Upper lobe of right lung (tissue), 1 donor: ENCODE data around the gene USP32. TPM values are rescaled to one million over a fixed set of nuclear protein-coding genes. Genes with fewer than 3 reads are reported as not detected.
"Not testable (repeated sequence)": the region's sequence is repeated elsewhere in the genome, so short reads cannot be mapped to it uniquely, and the experiment has no call there.

Source experiments
- ATAC-seq: fragments of 200-7000 bp; cut with Tn5 transposase; one replicate; pipeline ENCODE4 v1.9.1; 2020; ENCODE audit warnings: mild to moderate bottlenecking, moderate library complexity
- DNase-seq: peaks from one replicate; pipeline ENCODE4 v3.0.0-alpha.2; 2020
- H3K27ac ChIP-seq: fragments of 200-600 bp; one replicate; pipeline ENCODE4 v1.8.0; 2022
- H3K27me3 ChIP-seq: fragments of 200-600 bp; one replicate; pipeline ENCODE4 v1.8.0; 2022; ENCODE audit warnings: mild to moderate bottlenecking
- H3K36me3 ChIP-seq: fragments of 200-600 bp; one replicate; pipeline ENCODE4 v1.8.0; 2022
- H3K4me1 ChIP-seq: fragments of 200-600 bp; one replicate; pipeline ENCODE4 v1.8.0; 2022
- H3K4me3 ChIP-seq: fragments of 200-600 bp; one replicate; pipeline ENCODE4 v1.8.0; 2022; ENCODE audit warnings: mild to moderate bottlenecking
- H3K9me3 ChIP-seq: fragments of 200-600 bp; one replicate; pipeline ENCODE4 v1.8.0; 2022
- CTCF ChIP-seq: fragments of 200-600 bp; IDR thresholded peaks from one replicate; pipeline ENCODE4 v1.8.0; 2022; ENCODE audit warnings: antibody characterized with exemption
- intact Hi-C: fragments of 100-400 bp; cut with DNase I; formaldehyde crosslinking; loops from one replicate; pipeline ENCODE4 v1.11.0; 2022
- total RNA-seq: library from RNA; stranded (reverse); fragmentation: NEBNext Ultra II Directional; extraction: Animal tissue kit (Norgen Biotek cat#: 25700); gene quantifications from one replicate; pipeline ENCODE4 v1.2.1, GENCODE V29; 2021
- donor health status: DM: no; HTN: yes; CAD: no; lungs with severe emphysema.

USP32 gene
- total RNA-seq, 1 donor from 2014 or later = 72.4 TPM

- no peaks in the 10 kb centered on the region for H3K36me3 ChIP-seq
- no peak overlapping the region for H3K4me3 ChIP-seq
- peaks cover 22% of the 10 kb centered on the region for H3K4me1 ChIP-seq
- H3K27me3 ChIP-seq = no peaks in the 10 kb centered on the region
- no peak for TF ChIP-seq CTCF
- no peak overlapping the region for H3K27ac ChIP-seq
- DNase-seq (no peak), ATAC-seq (no peak)
- no peaks in the 10 kb centered on the region for H3K9me3 ChIP-seq
- intact Hi-C loops = no loop called here
These were observed 40.8 kb downstream of the USP32 start for GRCh38 chr17:60351012-60351695.

- intact Hi-C loops = no loop called here
- no peak for DNase-seq
- Histone ChIP-seq H3K9me3 (no peaks in the 10 kb centered on the region), H3K36me3 (peaks cover 7% of the 10 kb centered on the region), H3K27me3 (no peaks in the 10 kb centered on the region), H3K4me1 (peaks cover 2% of the 10 kb centered on the region), H3K4me3 (no peak overlapping the region), H3K27ac (no peak overlapping the region)
- TF ChIP-seq CTCF = no peak
- no peak for ATAC-seq
These were observed 43.3 kb downstream of the USP32 start for GRCh38 chr17:60348616-60349015.

GRCh38 chr17:60345233-60345632, 46.7 kb downstream of the USP32 start:
- Histone ChIP-seq H3K27ac (no peak overlapping the region), H3K4me3 (no peak overlapping the region), H3K4me1 (no peaks in the 10 kb centered on the region), H3K9me3 (no peaks in the 10 kb centered on the region), H3K27me3 (no peaks in the 10 kb centered on the region), H3K36me3 (peaks cover 24% of the 10 kb centered on the region)
- ATAC-seq (peak; percentile 39), DNase-seq (no peak)
- TF ChIP-seq CTCF = no peak
- intact Hi-C loops = no loop called here

- intact Hi-C loops, H3K27ac ChIP-seq, ATAC-seq, DNase-seq, H3K4me3 ChIP-seq, H3K9me3 ChIP-seq, H3K4me1 ChIP-seq, H3K27me3 ChIP-seq: not testable (repeated sequence)
- H3K36me3 ChIP-seq = peaks cover 24% of the 10 kb centered on the region
These were observed 49.4 kb downstream of the USP32 start for GRCh38 chr17:60342492-60342891.

GRCh38 chr17:60335289-60335688, 56.6 kb downstream of the USP32 start:
- Histone ChIP-seq H3K9me3 (no peaks in the 10 kb centered on the region), H3K4me1 (peaks cover 8% of the 10 kb centered on the region), H3K36me3 (peaks cover 5% of the 10 kb centered on the region), H3K27me3 (no peaks in the 10 kb centered on the region), H3K27ac (no peak overlapping the region), H3K4me3 (no peak overlapping the region)
- ATAC-seq = no peak
- no peak for TF ChIP-seq CTCF
- no peak for DNase-seq
- intact Hi-C loops = no loop called here

GRCh38 chr17:60333628-60334031, 58.3 kb downstream of the USP32 start:
- DNase-seq (no peak), ATAC-seq (no peak)
- Histone ChIP-seq H3K4me3 (no peak overlapping the region), H3K36me3 (peaks cover 5% of the 10 kb centered on the region), H3K27ac (no peak overlapping the region), H3K4me1 (peaks cover 8% of the 10 kb centered on the region), H3K9me3 (no peaks in the 10 kb centered on the region), H3K27me3 (no peaks in the 10 kb centered on the region)
- TF ChIP-seq CTCF = no peak
- intact Hi-C loops = no loop called here

GRCh38 chr17:60333072-60333471, 58.9 kb downstream of the USP32 start:
- H3K27me3 ChIP-seq, H3K4me3 ChIP-seq, H3K36me3 ChIP-seq, H3K27ac ChIP-seq, ATAC-seq, H3K4me1 ChIP-seq, DNase-seq, intact Hi-C loops, H3K9me3 ChIP-seq: not testable (repeated sequence)
